KBM-7 (cell line): Measurements from ENCODE around the gene PAK1.
"Not testable (repeated sequence)": the region's sequence is repeated elsewhere in the genome, so short reads cannot be mapped to it uniquely, and the experiment has no call there.

Experiments
- DNase-seq: peaks from one replicate; pipeline ENCODE4 v3.0.0-alpha.2; 2015
- in situ Hi-C: fragments of 300-500 bp; cut with MboI; formaldehyde crosslinking; loops from 2 replicates; pipeline ENCODE4 v1.14.3; 2020; ENCODE audit warnings: low sequenced_read_pairs, low pct_unique_long_range_greater_than_20kb, mixed read lengths

The PAK1 gene

DNA sequence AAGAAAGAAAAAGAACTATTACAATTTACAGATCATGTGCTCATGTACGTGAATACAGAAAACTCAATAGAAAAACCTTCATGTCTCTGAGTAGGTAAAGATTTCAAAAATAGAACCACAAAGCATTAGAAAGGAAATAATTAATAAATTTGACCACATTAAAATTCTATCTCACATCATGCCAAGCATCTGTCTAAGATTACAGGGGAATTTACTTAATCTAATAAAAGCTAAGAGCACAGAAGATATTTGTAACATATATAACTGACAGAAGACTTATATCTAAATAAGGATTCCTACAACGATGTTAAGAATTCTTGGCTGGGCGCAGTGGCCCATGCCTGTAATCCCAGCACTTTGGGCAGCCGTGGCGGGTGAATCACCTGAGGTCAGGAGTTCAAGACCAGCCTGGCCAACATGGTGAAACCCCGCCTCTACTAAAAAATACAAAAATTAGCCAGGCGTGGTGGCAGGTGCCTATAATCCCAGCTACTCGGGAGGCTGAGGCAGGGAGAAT is 88.6 kb downstream of the PAK1 start:
- in situ Hi-C loops, DNase-seq: not testable (repeated sequence)

DNA sequence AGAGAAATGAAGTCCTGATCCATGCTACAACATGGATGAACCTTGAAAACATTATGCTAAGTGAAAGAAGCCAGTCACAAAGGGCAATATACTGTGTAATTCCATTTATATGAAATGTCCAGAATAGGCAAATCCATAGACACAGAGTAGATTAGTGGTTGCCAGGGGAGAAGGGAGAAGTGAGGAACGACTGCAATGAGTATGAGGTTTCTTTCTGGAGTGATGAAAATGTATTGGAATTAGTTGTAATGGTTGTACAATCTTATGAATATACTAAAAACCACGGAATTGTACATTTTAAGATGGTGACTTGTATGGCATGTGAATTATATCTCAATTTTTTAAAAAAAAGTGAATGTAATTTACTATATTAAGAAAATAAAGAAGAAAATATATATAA is 89.3 kb downstream of the PAK1 start:
- DNase-seq: no peak
- in situ Hi-C loops: no loop called here

DNA sequence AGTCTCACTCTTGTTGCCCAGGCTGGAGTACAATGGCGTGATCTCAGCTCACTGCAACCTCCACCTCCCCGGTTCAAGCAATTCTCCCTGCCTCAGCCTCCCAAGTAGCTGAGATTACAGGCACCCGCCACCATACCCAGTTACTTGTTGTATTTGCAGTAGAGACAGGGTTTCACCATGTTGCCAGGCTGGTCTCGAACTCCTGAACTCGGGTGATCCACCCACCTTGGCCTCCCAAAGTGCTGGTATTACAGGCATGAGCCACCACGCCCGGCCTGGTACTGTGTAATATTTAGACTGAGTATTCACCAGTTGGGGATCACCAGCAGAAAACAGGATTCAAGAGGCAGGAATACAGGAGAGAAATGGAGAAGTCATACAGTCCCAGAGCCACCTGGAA is 90.5 kb downstream of the PAK1 start:
- DNase-seq, in situ Hi-C loops: not testable (repeated sequence)

DNA sequence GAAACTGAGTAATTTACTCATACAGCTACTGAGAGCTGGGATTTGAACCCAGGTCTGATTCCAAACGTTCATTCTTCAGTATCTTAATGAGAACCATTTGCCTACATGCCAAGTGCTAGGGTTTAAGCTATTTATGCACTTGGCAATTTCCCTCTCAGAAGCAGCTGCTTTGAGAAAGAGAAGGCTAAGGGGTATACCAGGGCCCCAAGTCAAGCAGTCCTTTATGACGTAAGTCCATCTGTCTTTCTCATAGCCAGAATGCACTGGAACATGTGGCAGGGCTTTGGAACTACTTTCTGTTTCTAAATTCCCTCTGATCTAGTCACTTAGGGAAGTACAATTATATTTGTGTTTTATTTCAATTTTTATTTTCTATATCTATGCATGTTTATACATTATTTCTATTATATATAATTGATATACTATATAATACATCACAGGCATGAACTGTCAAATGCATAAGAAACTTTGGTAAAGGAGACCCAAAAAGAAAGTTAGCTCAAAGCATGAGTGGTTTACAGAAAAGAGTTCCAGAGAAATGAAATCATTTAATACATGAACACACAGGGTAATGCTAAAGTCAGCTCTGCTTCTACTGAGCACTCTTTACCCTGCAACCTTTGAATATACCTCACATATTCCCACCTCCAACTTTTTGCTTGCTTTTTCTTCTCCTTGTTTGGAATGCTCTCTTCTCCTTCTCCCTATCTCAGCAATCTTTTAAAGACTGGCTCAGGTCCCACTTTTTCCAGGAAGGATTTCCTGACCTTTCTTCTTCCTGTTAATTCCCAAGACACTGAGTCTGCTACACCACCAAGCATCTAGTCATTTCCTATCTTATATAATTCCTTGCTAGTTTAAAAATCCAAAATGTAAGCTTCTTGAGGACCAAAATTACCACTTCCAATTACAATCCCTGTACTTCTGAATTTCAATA is 91.9 kb downstream of the PAK1 start:
- in situ Hi-C loops: no loop called here
- no peak for DNase-seq

DNA sequence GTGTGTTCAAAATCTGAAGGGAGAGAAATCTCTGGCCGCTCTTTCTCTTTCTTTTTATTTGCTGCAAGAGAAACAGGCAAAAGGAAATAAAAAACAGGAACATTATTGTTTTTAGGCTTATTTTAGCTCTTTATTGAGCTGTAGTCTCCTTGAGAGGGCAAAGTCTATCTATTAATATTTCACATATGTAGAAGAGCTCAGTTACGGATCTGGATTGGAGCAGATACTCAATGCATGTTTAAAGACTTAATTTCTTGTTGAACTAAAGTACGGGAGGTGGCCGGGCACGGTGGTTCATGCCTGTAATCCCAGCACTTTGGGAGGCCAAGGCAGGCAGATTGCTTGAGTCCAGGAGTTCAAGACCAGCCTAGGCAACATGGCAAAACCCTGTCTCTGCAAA is 94.0 kb downstream of the PAK1 start:
- in situ Hi-C loops: no loop called here
- DNase-seq: no peak

DNA sequence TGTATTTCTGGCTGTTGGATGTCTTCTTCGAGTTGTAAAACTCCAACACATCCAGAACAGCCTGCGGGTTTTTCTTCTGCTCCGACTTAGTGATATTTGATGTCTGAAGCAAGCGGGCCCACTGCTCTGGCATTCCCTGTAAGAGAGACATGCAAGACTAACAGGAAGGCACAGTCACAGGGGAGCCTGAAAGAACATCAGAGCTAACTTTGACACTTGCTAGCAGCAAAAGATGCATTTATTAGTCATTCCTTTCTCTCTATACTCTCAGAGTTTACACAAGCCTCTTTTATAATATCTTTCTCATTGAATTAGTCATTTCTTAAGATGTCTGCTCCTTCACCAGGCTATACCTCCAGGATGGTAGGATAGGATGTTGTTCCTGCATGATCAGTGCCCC is 94.6 kb downstream of the PAK1 start:
- in situ Hi-C loops: no loop called here
- DNase-seq: no peak

DNA sequence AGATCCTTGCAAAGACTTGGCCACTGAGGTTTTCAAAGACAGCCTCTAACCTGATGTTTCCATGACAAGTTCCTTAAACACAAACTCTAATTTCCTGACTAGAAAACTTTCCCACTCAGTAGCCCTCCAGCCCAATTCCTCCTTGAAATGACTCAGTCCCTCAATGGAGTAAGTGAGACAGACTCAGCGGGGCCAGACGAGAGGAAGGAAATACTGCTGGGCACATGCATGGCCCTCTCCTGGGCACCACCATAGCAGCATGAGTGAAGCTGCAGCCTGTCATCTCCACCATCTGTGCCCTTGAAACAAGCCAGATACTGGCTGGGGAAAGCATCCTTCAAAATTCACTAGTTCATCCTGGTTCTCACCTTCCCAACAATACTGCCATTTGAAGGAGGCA is 96.2 kb downstream of the PAK1 start:
- in situ Hi-C loops: no loop called here
- peak; percentile 11 for DNase-seq

DNA sequence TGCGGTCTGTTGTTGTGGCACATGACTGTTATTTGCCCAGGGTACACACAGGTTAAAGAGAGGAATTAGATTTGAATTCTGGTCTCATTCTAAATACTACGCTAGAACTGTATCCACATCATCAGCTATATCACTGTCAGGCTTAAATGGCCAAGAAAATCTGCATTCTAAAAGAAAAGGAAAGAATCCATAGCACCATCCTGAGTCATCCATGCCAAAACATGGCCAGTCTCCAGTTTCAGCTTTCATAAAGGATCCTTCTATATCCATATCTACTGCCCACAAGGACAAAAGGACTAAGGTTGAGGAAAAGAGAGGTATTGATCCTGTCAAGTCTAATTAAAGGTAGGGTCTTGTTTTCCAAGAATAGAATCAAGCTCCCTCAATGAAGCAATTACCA is 98.8 kb downstream of the PAK1 start:
- DNase-seq: no peak
- in situ Hi-C loops: no loop called here

DNA sequence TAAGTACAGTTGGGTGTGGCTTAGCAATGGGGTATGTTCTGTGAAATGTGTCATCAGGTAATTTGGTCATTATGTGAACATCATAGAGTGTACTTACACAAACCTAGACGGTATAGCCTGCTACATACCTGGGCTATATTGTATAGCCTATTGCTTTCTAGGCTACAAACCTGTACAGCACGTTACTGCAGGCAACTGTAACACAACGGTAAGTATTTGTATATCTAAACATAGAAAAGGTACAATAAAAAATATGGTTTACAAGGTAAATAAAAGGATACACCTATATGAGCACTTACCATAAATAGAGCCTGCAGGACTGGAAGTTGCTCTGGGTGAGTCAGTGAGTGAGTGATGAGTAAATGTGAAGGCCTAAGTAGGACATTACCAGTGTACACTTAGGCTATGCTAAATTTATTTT is 99.3 kb downstream of the PAK1 start:
- in situ Hi-C loops: no loop called here
- no peak for DNase-seq

DNA sequence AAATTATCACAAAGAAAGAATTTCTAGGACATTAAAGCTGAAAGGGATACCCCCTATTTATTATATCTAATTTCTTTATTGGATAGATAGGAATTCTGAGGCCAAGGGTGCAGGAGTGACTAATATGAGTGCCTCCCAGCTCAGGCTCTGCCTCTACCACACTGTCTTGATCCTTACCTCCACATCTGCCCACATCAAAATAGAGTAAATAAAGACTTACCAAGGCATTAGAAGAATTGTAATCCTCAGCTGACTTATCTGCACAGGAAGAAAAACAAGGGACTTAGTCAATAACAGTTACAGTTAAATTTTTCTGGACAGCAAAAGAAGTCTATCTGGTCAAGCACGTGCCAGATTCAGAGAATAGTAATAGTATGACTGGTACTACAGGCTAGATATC is 99.8 kb downstream of the PAK1 start:
- DNase-seq: no peak
- in situ Hi-C loops: no loop called here

DNA sequence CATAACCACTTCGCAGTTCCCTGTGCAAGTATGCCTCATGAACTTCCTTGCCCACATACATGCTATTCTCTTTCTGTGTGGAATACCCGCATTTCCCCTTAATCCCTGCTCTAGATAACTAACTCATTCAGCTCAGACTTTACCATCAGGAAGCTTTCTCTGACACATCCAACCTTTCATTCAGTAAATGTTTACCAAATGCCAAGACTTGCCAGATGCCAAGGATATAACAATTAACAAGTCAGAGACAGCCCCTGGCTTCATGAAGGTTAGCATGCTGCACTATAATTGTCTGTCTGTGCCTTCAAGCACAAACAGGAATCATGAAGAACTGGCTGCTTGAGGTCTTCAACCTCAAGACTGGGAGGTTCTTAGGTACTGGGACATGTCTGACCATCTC is 101.2 kb downstream of the PAK1 start:
- DNase-seq: no peak
- in situ Hi-C loops: no loop called here

DNA sequence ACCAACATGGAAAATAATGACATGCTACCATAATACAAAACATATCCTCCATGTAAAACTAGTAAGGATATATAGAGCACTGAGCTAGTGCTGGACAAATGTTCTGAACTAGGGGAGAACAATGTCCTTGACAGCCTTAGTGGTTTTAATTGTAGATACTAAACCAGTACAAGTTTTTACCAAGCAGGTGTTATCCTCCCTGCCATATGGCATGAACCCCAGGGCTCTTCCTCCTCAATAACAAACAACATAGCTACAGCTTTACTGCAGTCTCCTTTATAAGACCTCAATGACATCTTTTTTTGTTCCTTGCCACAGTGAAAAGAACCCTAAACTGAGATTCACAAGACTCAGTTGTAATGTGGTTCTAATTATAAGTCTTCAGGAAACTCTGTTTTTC is 102.2 kb downstream of the PAK1 start:
- in situ Hi-C loops: no loop called here
- no peak for DNase-seq

DNA sequence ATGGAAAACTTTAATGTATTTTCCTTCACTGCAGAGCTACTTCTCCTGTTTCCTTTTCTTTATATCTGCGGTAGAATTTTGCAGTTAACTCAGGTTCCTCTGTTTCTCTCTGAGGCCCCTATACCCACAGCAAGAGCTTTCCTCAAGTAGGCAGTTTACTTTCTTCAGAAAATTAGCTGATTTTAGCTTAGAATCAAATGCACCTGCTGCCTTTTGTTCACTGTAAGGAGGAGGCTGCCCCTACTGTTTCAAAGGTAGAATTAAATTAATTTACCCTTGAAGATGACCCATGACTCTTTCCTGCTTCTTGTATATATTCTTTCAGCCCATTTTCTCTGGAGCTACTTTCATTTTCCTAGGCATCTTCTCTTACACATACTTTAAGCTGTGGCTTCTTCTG is 103.7 kb downstream of the PAK1 start:
- in situ Hi-C loops: no loop called here
- DNase-seq: no peak

DNA sequence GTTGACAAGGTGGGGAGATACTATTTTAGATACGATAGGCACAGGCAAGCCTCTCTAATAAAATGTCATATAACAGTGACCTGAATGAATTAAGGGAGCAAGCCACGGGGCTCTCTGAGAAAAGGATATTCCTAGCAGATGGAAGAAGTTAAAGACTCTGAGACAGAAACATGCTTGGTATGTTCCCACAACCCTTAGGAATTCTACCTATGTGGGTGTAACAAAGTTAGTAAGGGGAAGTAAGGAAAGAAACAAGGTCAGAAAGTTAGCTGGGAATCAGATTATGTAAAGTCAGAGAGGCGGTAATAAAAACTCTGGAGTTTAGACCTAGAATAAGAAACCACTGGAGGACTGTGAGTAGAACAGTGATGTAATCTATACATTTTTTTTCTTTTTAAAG is 112.7 kb downstream of the PAK1 start:
- no peak for DNase-seq
- in situ Hi-C loops: no loop called here

DNA sequence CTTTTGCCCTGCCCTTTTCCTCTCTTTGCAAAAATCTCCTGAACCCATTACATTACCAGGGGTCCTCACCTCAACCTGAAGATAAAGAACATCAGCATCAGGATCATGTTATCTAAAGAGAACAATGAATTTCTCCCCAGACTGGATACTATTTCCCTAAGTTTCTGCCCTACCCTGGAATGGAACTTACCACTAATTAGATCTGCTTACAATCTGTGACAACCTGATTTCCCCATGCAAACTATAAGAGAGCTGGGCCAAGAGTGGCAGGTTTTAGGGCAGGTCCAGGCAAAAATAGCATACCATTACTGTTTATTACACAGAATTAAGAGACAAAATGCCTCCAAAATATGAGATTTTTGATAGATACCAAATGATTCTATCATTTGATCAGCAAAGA is 114.4 kb downstream of the PAK1 start:
- in situ Hi-C loops: no loop called here
- no peak for DNase-seq

DNA sequence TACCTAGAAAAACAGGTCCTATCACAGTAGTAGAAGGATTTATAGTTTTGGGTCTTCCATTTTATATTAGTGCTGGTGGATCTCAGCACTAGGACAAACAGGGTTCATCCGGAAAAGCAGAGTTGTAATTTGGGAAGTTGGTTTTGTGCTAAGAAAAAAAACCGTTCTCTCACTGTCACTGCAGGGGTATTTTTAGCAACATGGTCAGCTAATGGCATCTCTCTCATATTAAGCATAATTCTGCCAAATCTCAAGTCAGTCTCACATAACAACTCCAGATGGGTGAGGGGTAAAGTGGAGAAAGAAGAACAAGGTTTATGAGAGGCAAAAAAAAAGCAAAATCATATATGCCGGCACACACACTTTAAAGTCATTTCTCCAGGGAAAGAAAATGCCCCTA is 120.8 kb downstream of the PAK1 start:
- in situ Hi-C loops: no loop called here

DNA sequence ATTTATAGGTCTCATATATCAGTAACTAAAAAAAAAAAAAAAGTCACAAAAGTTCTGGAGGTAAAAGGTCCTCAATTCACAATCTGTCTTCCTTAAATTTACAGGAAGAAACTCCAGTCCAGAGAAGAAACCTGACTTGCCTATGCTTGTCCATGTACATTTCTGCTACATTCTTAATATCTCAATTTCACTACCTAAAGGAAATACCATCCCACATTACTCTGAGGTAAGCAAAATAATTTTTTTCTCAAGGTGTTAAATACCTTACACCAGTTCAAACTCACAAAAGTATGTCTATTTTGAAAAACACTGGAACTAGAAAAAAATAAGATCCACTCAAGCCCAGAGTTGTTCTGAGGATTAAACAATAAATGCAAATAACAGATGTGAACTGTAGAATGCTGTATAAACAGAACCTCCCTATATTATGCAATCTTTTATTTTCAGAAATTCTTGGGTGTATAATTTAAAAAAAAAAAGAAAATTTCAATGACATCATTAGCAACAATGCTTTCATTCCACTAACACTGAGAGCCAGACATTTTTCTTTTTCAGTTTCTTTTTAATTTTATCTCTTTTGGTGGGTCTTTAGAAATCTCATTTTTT is 122.5 kb downstream of the PAK1 start:
- DNase-seq: no peak
- in situ Hi-C loops: no loop called here

More for the DNA sequence above, 120.8 kb downstream of the PAK1 start:
- peak; percentile 55 for DNase-seq

DNA sequence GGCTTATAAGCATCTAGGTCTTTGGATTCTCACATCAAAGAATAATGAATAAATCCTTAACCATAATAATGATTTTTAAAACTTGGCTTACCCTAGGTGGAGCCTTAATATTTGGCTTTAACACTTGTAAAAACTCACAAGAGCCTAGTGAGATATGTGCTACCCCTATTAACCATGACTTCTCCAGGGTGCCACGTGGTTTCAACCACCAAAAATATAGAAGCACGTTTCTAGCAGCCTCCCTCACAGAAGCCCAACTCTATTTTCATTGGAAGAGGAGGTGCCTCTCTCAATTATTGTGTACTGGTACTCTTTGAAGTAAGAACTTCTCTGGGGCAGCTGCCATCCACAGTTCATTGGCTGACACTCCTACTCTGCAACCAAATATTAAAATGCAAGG is 125.9 kb downstream of the PAK1 start:
- no peak for DNase-seq
- in situ Hi-C loops: no loop called here

DNA sequence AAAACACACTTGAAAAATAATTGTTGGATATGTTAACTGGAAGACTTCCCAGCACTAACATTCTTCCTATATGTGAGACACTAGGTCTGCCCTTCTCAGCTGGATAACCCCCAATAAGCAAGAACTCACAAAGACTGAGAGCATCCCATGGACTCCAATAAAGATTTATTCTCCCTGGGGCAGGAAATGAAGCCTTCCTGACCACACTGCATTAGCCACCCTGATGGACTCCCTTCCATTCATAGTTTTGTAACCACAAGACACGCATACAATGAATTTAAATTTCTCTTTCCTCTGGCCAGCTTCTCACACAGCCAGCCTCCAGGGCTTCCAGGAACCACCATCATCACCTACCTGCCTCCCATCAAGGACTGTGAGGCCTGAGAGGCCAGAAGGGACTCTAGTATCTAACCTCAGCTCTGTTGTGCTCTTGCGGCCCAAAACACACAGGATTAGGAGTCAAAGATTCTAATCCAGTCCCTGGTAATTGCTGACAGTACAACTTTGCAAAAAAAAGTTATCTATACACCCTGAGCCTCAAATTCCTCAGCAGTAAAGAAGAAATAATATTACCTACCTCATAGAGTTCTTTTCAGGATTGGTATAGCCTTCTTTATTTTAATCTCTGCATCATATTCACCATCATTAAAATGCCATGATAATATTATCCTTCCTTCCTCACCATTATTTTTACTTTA is 126.8 kb downstream of the PAK1 start:
- in situ Hi-C loops: no loop called here
- DNase-seq: no peak

DNA sequence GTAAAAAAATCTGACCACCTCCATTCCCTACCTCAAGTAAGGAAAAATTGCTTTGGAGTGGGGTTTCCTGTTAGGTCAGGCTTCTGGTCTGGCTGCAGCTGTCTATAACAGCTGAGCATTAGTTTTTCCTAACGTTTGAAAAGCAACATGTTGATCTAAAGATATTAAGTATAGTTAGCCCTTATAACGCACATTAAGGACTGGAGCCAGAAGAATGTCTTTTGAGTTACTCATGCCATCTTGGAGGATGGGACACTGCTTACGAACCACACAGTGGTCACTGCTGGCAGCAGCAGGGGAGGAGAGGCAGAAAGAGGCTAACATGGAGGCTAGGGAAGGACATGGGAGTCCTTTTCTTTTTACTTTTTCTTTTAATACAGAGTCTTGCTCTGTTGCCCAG is 128.3 kb downstream of the PAK1 start:
- in situ Hi-C loops: no loop called here
- DNase-seq: no peak
